Measurements from ENCODE around the gene C1orf105. TPM values are rescaled to one million over a fixed set of nuclear protein-coding genes. Genes with fewer than 3 reads are reported as not detected.

The C1orf105 gene
- total and polyA plus RNA-seq, 10 of the 15 experiments (the other 5 are each of a cell fraction or from before 2014, with no cell fraction given), result not detected

DNA sequence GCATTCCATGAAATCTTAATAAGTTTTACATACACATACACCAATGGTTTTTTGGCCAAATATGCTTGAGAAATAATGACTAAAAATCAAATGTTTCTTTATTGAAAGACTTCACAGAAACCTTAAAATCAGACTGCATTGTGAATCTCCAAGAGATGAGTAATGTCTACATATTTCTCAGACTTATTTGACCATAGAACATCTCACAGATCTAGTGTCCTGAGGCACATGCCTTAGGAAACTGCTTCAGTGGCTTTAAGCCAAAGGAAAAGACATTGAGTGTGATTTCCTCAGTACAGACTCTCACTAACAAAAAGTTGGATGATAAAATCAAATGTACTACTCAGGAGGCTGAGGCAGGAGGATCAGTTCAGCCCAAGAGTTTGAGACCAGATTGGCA is 6.2 kb upstream of the C1orf105 start:
- no peak for FAIRE-seq
- ChIA-PET POLR2A (interaction anchor here (0.7 kb wide), 1 partner anchor 633 kb away, joined by 4 read pairs; the partner anchor contains the start of gene METTL13), SMC1A (ENCODE audit: uncharacterized antibody, unreplicated experiment) (interaction anchor here (1.7 kb wide), 1 partner anchor 10 kb away, joined by 4 read pairs; no protein-coding TSS in a partner anchor), RAD21 (ENCODE audit: unreplicated experiment) (no interaction called here), CTCF (interaction anchor here (5.4 kb wide), 1 partner anchor 12 kb away, joined by 47 read pairs; no protein-coding TSS in a partner anchor)
- no peak for ATAC-seq
- no peak overlapping the region for H3K4me2 ChIP-seq (ENCODE audit: control insufficient read depth, insufficient read depth)
- H3K27me3 ChIP-seq (replicated peaks in 1 of 2; ENCODE audit: control insufficient read depth in 2 of 2, insufficient read depth in 2 of 2, low read length in 1 of 2), result no peaks in the 10 kb centered on the region
- no peaks in the 10 kb centered on the region for H3K4me1 ChIP-seq (ENCODE audit: control insufficient read depth, insufficient read depth, low read length)
- no peak overlapping the region for H2AFZ ChIP-seq (ENCODE audit: control insufficient read depth, low read depth, low read length)
- H3K27ac ChIP-seq (ENCODE audit: control insufficient read depth, insufficient read depth), result no peak overlapping the region
- H3K9ac ChIP-seq (ENCODE audit: control insufficient read depth, insufficient read depth, low read length), result no peak overlapping the region
- H3K9me3 ChIP-seq (replicated peaks; ENCODE audit: control insufficient read depth, insufficient read depth, low read length), result no peaks in the 10 kb centered on the region
- no peak for DNase-seq (ENCODE audit: low read depth, low spot score)
- no peaks in the 10 kb centered on the region for H4K20me1 ChIP-seq (ENCODE audit: control insufficient read depth, insufficient read depth)
- H3K4me3 ChIP-seq, result no peak overlapping the region
- no peaks in the 10 kb centered on the region for H3K36me3 ChIP-seq (ENCODE audit: control insufficient read depth in 2 of 2, insufficient read depth in 2 of 2, low read length in 1 of 2)
- intact Hi-C loops (cut with micrococcal nuclease; ENCODE audit: unreplicated experiment), result no loop called here
- no peaks in the 10 kb centered on the region for H3K79me2 ChIP-seq (ENCODE audit: control insufficient read depth, insufficient read depth, low read length)
- in situ Hi-C loops (cut with MboI), result no loop called here
- no TSS peak for BruUV-seq (replicated peaks)
- TF ChIP-seq PAX5 (IDR thresholded peaks at IDR 0.05; ENCODE audit: borderline replicate concordance, low read depth, low read length) (no peak), ZNF622 (IDR thresholded peaks at IDR 0.05) (no peak), EP300 (IDR thresholded peaks at IDR 0.05; ENCODE audit: borderline replicate concordance in 1 of 2, control insufficient read depth in 1 of 2, low read depth in 2 of 2, low read length in 2 of 2) (no peak), GATAD2B (conservative IDR thresholded peaks at IDR 0.05; ENCODE audit: low read depth) (no peak), BMI1 (IDR thresholded peaks at IDR 0.05; ENCODE audit: borderline replicate concordance) (no peak), SP1 (IDR thresholded peaks at IDR 0.05; ENCODE audit: low read depth, low read length) (no peak), ZNF274 (IDR thresholded peaks at IDR 0.05; ENCODE audit: insufficient read depth, insufficient read length) (no peak), HDGF (IDR thresholded peaks at IDR 0.05) (no peak), NBN (IDR thresholded peaks at IDR 0.05) (no peak), MXI1 (IDR thresholded peaks at IDR 0.05; ENCODE audit: low read depth, low read length) (no peak), YBX1 (IDR thresholded peaks at IDR 0.05) (no peak), POLR2AphosphoS2 (IDR thresholded peaks at IDR 0.05; ENCODE audit: low read depth, low read length) (no peak)
- TF ChIP-seq, protein P1, sequence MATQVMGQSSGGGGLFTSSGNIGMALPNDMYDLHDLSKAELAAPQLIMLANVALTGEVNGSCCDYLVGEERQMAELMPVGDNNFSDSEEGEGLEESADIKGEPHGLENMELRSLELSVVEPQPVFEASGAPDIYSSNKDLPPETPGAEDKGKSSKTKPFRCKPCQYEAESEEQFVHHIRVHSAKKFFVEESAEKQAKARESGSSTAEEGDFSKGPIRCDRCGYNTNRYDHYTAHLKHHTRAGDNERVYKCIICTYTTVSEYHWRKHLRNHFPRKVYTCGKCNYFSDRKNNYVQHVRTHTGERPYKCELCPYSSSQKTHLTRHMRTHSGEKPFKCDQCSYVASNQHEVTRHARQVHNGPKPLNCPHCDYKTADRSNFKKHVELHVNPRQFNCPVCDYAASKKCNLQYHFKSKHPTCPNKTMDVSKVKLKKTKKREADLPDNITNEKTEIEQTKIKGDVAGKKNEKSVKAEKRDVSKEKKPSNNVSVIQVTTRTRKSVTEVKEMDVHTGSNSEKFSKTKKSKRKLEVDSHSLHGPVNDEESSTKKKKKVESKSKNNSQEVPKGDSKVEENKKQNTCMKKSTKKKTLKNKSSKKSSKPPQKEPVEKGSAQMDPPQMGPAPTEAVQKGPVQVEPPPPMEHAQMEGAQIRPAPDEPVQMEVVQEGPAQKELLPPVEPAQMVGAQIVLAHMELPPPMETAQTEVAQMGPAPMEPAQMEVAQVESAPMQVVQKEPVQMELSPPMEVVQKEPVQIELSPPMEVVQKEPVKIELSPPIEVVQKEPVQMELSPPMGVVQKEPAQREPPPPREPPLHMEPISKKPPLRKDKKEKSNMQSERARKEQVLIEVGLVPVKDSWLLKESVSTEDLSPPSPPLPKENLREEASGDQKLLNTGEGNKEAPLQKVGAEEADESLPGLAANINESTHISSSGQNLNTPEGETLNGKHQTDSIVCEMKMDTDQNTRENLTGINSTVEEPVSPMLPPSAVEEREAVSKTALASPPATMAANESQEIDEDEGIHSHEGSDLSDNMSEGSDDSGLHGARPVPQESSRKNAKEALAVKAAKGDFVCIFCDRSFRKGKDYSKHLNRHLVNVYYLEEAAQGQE (IDR thresholded peaks at IDR 0.05; ENCODE audit: low read depth, low read length), result no peak
- TF ChIP-seq, protein P2, sequence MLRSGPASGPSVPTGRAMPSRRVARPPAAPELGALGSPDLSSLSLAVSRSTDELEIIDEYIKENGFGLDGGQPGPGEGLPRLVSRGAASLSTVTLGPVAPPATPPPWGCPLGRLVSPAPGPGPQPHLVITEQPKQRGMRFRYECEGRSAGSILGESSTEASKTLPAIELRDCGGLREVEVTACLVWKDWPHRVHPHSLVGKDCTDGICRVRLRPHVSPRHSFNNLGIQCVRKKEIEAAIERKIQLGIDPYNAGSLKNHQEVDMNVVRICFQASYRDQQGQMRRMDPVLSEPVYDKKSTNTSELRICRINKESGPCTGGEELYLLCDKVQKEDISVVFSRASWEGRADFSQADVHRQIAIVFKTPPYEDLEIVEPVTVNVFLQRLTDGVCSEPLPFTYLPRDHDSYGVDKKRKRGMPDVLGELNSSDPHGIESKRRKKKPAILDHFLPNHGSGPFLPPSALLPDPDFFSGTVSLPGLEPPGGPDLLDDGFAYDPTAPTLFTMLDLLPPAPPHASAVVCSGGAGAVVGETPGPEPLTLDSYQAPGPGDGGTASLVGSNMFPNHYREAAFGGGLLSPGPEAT (IDR thresholded peaks at IDR 0.05; ENCODE audit: low read depth), result no peak
- TF ChIP-seq, protein P3, sequence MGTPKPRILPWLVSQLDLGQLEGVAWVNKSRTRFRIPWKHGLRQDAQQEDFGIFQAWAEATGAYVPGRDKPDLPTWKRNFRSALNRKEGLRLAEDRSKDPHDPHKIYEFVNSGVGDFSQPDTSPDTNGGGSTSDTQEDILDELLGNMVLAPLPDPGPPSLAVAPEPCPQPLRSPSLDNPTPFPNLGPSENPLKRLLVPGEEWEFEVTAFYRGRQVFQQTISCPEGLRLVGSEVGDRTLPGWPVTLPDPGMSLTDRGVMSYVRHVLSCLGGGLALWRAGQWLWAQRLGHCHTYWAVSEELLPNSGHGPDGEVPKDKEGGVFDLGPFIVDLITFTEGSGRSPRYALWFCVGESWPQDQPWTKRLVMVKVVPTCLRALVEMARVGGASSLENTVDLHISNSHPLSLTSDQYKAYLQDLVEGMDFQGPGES (IDR thresholded peaks at IDR 0.05), result no peak
- TF ChIP-seq, protein P4, sequence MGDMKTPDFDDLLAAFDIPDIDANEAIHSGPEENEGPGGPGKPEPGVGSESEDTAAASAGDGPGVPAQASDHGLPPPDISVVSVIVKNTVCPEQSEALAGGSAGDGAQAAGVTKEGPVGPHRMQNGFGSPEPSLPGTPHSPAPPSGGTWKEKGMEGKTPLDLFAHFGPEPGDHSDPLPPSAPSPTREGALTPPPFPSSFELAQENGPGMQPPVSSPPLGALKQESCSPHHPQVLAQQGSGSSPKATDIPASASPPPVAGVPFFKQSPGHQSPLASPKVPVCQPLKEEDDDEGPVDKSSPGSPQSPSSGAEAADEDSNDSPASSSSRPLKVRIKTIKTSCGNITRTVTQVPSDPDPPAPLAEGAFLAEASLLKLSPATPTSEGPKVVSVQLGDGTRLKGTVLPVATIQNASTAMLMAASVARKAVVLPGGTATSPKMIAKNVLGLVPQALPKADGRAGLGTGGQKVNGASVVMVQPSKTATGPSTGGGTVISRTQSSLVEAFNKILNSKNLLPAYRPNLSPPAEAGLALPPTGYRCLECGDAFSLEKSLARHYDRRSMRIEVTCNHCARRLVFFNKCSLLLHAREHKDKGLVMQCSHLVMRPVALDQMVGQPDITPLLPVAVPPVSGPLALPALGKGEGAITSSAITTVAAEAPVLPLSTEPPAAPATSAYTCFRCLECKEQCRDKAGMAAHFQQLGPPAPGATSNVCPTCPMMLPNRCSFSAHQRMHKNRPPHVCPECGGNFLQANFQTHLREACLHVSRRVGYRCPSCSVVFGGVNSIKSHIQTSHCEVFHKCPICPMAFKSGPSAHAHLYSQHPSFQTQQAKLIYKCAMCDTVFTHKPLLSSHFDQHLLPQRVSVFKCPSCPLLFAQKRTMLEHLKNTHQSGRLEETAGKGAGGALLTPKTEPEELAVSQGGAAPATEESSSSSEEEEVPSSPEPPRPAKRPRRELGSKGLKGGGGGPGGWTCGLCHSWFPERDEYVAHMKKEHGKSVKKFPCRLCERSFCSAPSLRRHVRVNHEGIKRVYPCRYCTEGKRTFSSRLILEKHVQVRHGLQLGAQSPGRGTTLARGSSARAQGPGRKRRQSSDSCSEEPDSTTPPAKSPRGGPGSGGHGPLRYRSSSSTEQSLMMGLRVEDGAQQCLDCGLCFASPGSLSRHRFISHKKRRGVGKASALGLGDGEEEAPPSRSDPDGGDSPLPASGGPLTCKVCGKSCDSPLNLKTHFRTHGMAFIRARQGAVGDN (IDR thresholded peaks at IDR 0.05), result no peak

All from GM12878 (cell line).